WERI-Rb-1 (cell line): ENCODE data around the gene DCD.

Source experiments
- DNase-seq: peaks from one replicate; pipeline ENCODE4 v3.0.0-alpha.2; 2020
- H3K27ac ChIP-seq: fragments of 250-450 bp; sonication (Bioruptor Pico); 2 replicates; pipeline ENCODE4 v1.5.1; 2020; ENCODE audit warnings: mild to moderate bottlenecking, moderate library complexity
- H3K27me3 ChIP-seq: fragments of 250-450 bp; sonication (Bioruptor Pico); 2 replicates; pipeline ENCODE4 v1.5.1; 2021; ENCODE audit warnings: mild to moderate bottlenecking, low read depth, moderate library complexity; ENCODE audit not compliant: insufficient read depth, severe bottlenecking
- H3K36me3 ChIP-seq: fragments of 250-450 bp; sonication (Bioruptor Pico); 2 replicates; pipeline ENCODE4 v1.5.1; 2020; ENCODE audit warnings: mild to moderate bottlenecking, moderate library complexity
- H3K4me3 ChIP-seq: 2 replicates; pipeline ENCODE4 v1.5.1; 2011; ENCODE audit warnings: low read depth, mild to moderate bottlenecking, control low read depth, low read length
- H3K9me3 ChIP-seq: fragments of 250-450 bp; sonication (Bioruptor Pico); 2 replicates; pipeline ENCODE4 v1.5.1; 2021; ENCODE audit warnings: mild to moderate bottlenecking, moderate library complexity; ENCODE audit not compliant: severe bottlenecking
- TF ChIP-seq, protein P1 (sequence below): IDR thresholded peaks from 2 replicates; pipeline ENCODE4 v1.5.1; 2011; ENCODE audit warnings: low read depth, mild to moderate bottlenecking, control low read depth, inconsistent platforms, low read length

The DCD gene

GRCh38 chr12:54631988-54632728 lies 16.0 kb downstream of the DCD start:
- no peak for DNase-seq
- Histone ChIP-seq H3K4me3 (no peak overlapping the region), H3K27ac (no peak overlapping the region), H3K27me3 (peaks cover 78% of the 10 kb centered on the region), H3K9me3 (peaks cover 13% of the 10 kb centered on the region), H3K36me3 (no peaks in the 10 kb centered on the region)
- TF ChIP-seq, protein P1, sequence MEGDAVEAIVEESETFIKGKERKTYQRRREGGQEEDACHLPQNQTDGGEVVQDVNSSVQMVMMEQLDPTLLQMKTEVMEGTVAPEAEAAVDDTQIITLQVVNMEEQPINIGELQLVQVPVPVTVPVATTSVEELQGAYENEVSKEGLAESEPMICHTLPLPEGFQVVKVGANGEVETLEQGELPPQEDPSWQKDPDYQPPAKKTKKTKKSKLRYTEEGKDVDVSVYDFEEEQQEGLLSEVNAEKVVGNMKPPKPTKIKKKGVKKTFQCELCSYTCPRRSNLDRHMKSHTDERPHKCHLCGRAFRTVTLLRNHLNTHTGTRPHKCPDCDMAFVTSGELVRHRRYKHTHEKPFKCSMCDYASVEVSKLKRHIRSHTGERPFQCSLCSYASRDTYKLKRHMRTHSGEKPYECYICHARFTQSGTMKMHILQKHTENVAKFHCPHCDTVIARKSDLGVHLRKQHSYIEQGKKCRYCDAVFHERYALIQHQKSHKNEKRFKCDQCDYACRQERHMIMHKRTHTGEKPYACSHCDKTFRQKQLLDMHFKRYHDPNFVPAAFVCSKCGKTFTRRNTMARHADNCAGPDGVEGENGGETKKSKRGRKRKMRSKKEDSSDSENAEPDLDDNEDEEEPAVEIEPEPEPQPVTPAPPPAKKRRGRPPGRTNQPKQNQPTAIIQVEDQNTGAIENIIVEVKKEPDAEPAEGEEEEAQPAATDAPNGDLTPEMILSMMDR: 0 out of 2 replicates have a peak, but pooled peaks have one; percentile 11

GRCh38 chr12:54631551-54631950 lies 16.6 kb downstream of the DCD start:
- Histone ChIP-seq H3K27me3 (peaks cover 72% of the 10 kb centered on the region), H3K27ac (no peak overlapping the region), H3K9me3 (peaks cover 15% of the 10 kb centered on the region), H3K4me3 (no peak overlapping the region), H3K36me3 (no peaks in the 10 kb centered on the region)
- TF ChIP-seq, protein P1: no peak
- DNase-seq: no peak

DNA sequence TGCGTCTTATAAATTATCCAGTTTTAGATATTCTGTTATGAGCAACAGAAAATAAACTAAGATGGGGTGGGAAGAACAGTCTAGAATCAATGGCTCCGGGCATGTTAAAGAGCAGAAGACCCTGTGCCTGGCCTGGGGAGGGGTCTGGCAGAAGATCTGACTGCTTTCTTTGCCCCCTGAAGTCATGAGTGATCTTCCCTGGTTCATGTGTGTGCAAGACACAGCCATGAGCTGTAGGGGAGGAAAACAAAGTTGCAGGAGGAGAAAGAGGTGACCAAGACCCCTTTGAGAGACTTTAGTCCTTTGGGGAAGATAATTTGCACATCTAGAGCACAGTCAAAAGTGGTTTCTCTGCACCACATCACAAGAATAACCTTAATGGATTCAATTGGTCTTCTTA lies 18.2 kb downstream of the DCD start:
- DNase-seq: no peak
- H3K27ac ChIP-seq: no peak overlapping the region
- H3K36me3 ChIP-seq: no peaks in the 10 kb centered on the region
- H3K27me3 ChIP-seq: peaks cover 64% of the 10 kb centered on the region
- TF ChIP-seq, protein P1: no peak
- H3K9me3 ChIP-seq: peaks cover 15% of the 10 kb centered on the region
- no peak overlapping the region for H3K4me3 ChIP-seq

DNA sequence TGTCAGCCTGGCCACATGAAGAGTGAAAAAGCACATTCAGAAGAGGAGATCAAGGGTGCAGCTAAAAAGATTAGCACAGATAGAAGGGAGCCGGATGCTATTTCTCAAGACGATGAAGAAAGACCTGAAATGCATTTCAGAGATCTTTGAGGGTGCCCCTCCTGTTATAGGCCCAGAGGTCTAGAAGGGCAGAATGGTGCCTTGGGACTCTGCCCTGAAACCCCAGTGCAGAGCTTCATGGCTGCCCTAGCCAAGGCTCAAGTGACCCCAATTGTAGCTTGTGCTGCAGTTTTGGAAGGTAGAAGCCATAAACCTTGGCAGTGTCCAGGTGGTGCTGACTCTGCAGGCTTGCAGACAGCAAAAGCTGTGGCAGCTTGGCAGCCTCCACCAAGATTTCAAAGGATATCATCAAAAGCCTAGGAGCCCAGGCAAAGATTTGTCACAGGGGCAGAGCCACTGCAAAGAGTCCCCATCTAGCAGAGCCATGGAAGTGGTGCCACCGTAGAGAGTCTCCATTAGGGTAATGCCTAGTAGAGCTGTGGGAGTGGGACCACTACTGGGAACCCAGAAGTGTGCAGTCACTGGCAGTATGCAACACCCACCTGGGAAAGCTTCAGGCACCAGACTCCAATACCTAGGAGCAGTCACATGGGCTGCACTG lies 19.8 kb downstream of the DCD start:
- no peaks in the 10 kb centered on the region for H3K36me3 ChIP-seq
- no peak overlapping the region for H3K4me3 ChIP-seq
- peaks cover 56% of the 10 kb centered on the region for H3K27me3 ChIP-seq
- H3K27ac ChIP-seq: no peak overlapping the region
- TF ChIP-seq, protein P1: no peak
- peaks cover 15% of the 10 kb centered on the region for H3K9me3 ChIP-seq
- no peak for DNase-seq

- H3K27me3 ChIP-seq: peaks cover 56% of the 10 kb centered on the region
- H3K27ac ChIP-seq: no peak overlapping the region
- TF ChIP-seq, protein P1: no peak
- H3K36me3 ChIP-seq: no peaks in the 10 kb centered on the region
- DNase-seq: no peak
- H3K4me3 ChIP-seq: no peak overlapping the region
- peaks cover 15% of the 10 kb centered on the region for H3K9me3 ChIP-seq
Observed at GRCh38 chr12:54627304-54627703, 20.9 kb downstream of the DCD start.

DNA sequence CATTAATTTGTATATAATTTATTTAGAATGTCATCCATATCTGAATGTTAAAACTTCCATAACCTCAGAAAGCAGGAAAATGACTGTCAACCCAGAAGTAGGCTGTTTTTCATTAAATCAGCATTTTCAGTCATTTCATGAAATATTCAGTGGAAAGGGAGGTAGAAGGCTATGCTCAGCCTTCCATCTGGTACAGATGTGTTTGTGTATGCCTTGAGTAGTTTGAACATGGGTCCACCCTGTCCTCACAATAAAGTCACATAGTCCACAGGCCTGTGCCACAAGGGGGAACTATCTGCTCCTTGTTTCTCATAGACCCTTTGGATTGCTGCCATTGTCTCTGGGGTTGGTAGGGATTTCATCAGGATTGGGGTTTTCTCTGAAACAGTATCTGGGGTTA lies 22.6 kb downstream of the DCD start:
- H3K27ac ChIP-seq: no peak overlapping the region
- TF ChIP-seq, protein P1: no peak

More for the DNA sequence above, 22.6 kb downstream of the DCD start:
- Histone ChIP-seq H3K4me3 (no peak overlapping the region), H3K9me3 (peaks cover 15% of the 10 kb centered on the region), H3K27me3 (peaks cover 60% of the 10 kb centered on the region), H3K36me3 (no peaks in the 10 kb centered on the region)
- DNase-seq: no peak
